Loucy (cell line): Measurements from ENCODE around the gene CELF3.

ENCODE experiments used
- EZH2phosphoT487 ChIP-seq: fragments of 200-600 bp; IDR thresholded peaks from 2 replicates; pipeline ENCODE4 v1.6.1; 2018; ENCODE audit warnings: antibody characterized with exemption, mild to moderate bottlenecking, moderate library complexity, borderline replicate concordance
- TF ChIP-seq, protein P1 (sequence below): fragments of 200-600 bp; sonication (generic); conservative IDR thresholded peaks from 2 replicates; pipeline ENCODE4 v1.5.1; 2014; ENCODE audit warnings: mild to moderate bottlenecking, antibody characterized with exemption, low read length

DNA sequence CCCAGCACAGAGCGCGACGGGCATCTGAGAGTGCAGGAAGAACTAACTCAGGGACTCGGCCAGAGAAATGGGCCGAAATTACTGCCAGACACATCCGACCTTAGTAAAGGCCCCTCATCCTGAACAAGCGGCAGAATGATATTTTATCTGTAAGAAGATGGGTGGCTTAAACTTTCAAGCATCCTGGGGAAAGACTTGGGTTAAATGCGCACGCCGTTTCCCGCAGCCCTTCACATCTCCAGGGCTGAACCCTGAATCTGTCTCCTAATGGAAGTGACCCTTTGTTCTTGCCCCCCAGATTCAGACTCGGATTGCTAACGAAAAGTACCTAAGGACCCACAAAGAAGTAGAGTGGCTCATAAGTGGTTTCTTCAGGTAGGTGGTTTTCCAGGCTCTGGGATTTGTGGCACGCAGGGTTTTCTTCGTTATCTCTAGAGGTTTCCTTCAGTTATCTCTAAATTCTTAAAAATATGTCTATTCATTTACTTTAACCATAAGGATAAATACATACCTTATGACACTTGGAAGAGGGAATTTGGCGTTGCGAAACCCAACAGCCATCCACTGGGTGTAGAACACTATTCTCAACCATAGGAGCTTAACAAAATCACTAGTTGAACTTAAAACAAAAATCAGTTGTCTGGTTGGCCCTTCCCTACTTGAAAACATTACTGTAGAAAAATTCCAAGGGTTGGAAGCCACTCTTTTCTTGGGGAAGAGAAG is 5.3 kb upstream of the CELF3 start:
- TF ChIP-seq, protein P1, sequence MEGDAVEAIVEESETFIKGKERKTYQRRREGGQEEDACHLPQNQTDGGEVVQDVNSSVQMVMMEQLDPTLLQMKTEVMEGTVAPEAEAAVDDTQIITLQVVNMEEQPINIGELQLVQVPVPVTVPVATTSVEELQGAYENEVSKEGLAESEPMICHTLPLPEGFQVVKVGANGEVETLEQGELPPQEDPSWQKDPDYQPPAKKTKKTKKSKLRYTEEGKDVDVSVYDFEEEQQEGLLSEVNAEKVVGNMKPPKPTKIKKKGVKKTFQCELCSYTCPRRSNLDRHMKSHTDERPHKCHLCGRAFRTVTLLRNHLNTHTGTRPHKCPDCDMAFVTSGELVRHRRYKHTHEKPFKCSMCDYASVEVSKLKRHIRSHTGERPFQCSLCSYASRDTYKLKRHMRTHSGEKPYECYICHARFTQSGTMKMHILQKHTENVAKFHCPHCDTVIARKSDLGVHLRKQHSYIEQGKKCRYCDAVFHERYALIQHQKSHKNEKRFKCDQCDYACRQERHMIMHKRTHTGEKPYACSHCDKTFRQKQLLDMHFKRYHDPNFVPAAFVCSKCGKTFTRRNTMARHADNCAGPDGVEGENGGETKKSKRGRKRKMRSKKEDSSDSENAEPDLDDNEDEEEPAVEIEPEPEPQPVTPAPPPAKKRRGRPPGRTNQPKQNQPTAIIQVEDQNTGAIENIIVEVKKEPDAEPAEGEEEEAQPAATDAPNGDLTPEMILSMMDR: no peak
- TF ChIP-seq EZH2phosphoT487: no peak
